ENCODE measurements around the gene CEACAM3.

DNA sequence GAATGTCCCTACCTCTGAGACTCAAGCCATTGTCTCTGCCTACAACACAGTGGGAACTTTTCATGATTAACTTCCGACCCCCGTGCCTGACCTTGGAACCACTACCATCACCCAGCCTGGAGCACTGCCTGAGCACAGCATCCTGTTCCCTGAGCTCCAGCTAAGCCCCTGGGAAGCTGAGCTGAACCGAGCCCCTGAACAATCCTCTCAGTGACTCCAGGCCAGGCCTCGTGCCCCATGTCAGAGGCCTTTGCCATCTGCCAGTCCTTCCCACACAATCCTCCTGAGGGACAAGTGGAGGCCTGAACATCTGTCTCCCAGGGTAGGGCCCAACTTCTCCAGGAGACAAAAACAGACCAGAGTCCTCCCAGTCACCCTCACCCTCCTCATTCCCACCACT is 17.5 kb downstream of the CEACAM3 start:
- TF ChIP-seq, protein P1, sequence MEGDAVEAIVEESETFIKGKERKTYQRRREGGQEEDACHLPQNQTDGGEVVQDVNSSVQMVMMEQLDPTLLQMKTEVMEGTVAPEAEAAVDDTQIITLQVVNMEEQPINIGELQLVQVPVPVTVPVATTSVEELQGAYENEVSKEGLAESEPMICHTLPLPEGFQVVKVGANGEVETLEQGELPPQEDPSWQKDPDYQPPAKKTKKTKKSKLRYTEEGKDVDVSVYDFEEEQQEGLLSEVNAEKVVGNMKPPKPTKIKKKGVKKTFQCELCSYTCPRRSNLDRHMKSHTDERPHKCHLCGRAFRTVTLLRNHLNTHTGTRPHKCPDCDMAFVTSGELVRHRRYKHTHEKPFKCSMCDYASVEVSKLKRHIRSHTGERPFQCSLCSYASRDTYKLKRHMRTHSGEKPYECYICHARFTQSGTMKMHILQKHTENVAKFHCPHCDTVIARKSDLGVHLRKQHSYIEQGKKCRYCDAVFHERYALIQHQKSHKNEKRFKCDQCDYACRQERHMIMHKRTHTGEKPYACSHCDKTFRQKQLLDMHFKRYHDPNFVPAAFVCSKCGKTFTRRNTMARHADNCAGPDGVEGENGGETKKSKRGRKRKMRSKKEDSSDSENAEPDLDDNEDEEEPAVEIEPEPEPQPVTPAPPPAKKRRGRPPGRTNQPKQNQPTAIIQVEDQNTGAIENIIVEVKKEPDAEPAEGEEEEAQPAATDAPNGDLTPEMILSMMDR (IDR thresholded peaks at IDR 0.05): no peak
- TF ChIP-seq EP300 (IDR thresholded peaks at IDR 0.05) (no peak), POLR2A (IDR thresholded peaks at IDR 0.05) (no peak), POLR2AphosphoS5 (IDR thresholded peaks at IDR 0.05) (no peak)

All from stomach (tissue), 4 donors.